ENCODE results near the gene SUN3.

DNA sequence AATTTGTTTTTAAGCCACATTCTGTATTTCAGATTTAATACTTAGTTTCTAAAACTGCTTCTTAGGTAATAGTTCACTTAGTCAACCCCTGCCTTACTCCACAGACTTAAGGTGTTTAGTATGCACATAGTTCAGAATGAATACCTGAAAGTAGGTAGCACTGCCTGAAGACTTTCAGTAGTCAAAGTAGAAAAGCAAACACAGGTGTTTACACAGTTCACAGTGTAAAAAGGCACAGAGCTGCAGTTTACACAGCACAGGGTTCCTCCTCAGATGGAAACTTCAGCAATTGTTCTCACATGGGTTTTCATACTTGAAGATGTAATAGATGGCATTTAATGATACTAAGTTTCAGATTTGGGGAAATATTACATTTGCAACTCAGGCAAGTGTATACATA is 77.5 kb downstream of the SUN3 start:
- TF ChIP-seq CTCF (conservative IDR thresholded peaks at IDR 0.05; ENCODE audit: low read length) (no peak), EZH2phosphoT487 (IDR thresholded peaks at IDR 0.05; ENCODE audit: borderline replicate concordance, low read depth, low read length) (no peak)

Measured in OCI-LY7 (cell line).